ENCODE measurements around the gene COMMD4. TPM values are rescaled to one million over a fixed set of nuclear protein-coding genes. Genes with fewer than 3 reads are reported as not detected.
"Not testable (repeated sequence)": the region's sequence is repeated elsewhere in the genome, so short reads cannot be mapped to it uniquely, and the experiment has no call there.

The COMMD4 gene
- total RNA-seq, result 10 to 100 TPM; 37.8 to 54.3 (median 49.3) TPM
- polyA plus RNA-seq, result 100 to 1,000 TPM in 1 of 3 donors, 10 to 100 TPM in 2; 87.9 to 115 (median 98.5) TPM

DNA sequence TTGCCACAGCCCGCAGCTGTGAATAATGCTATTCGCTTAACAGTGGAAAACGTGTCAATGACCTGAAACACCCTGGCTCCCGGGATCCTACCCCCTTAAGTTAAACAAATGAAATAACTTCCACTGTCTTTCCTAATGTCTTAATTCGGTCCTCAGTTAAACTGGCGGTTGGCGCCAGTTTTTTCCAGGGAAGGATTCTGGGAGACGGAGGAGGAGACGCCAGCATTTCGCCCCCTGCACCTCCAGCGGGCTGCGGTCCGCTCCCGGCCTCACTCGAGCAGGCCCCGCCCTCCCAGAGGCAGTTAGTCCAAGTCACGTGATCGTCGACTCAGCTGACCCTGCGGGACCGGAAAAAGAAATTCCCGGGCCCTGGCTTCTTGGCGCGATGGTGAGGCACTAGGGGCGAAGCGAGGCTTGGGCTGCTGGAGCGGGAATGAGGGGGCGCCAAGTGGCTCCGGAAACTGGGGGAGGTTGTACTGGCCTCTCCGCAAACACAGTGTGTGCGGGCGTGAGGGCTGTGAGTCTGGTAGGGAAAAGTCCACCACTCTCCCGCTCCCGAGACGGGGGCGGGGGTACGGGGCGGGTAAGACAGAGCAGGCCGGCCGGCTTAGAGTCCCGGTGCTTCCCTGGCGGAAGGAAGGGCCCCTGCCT is at the start of gene COMMD4:
TSS of gene COMMD4 (plus strand) at position 359 of the 651 bp plus-strand sequence. CDS start at position 386, 27 bp downstream.
- peaks cover 0 to 17% (median 5%) of the 10 kb centered on the region in 4 donors for H3K36me3 ChIP-seq
- H3K27ac ChIP-seq, result peak within 1 kb of the TSS; percentile 69 to 86 (median 74)
- H3K27me3 ChIP-seq, result no peaks in the 10 kb centered on the region
- TF ChIP-seq POLR2A (IDR thresholded peaks at IDR 0.05) (peak in 1 of 2 donors; percentile 20), POLR2AphosphoS5 (IDR thresholded peaks at IDR 0.05) (peak; percentile 23 to 73 (median 68)), EP300 (IDR thresholded peaks at IDR 0.05) (peak in 1 of 4 donors; percentile 27)
- TF ChIP-seq, protein P1, sequence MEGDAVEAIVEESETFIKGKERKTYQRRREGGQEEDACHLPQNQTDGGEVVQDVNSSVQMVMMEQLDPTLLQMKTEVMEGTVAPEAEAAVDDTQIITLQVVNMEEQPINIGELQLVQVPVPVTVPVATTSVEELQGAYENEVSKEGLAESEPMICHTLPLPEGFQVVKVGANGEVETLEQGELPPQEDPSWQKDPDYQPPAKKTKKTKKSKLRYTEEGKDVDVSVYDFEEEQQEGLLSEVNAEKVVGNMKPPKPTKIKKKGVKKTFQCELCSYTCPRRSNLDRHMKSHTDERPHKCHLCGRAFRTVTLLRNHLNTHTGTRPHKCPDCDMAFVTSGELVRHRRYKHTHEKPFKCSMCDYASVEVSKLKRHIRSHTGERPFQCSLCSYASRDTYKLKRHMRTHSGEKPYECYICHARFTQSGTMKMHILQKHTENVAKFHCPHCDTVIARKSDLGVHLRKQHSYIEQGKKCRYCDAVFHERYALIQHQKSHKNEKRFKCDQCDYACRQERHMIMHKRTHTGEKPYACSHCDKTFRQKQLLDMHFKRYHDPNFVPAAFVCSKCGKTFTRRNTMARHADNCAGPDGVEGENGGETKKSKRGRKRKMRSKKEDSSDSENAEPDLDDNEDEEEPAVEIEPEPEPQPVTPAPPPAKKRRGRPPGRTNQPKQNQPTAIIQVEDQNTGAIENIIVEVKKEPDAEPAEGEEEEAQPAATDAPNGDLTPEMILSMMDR (IDR thresholded peaks at IDR 0.05), result no peak
- DNase-seq, result peak; percentile 99
- WGBS, 2 donors, result 0 to 1% methylated on average over 42 of the region's 42 CpGs
- intact Hi-C loops (cut with DNase I), result no loop called here
- peak within 1 kb of the TSS; percentile 68 to 95 (median 80) for H3K4me3 ChIP-seq
- no peaks in the 10 kb centered on the region for H3K9me3 ChIP-seq
- peaks cover 0 to 19% (median 14%) of the 10 kb centered on the region in 4 donors for H3K4me1 ChIP-seq

DNA sequence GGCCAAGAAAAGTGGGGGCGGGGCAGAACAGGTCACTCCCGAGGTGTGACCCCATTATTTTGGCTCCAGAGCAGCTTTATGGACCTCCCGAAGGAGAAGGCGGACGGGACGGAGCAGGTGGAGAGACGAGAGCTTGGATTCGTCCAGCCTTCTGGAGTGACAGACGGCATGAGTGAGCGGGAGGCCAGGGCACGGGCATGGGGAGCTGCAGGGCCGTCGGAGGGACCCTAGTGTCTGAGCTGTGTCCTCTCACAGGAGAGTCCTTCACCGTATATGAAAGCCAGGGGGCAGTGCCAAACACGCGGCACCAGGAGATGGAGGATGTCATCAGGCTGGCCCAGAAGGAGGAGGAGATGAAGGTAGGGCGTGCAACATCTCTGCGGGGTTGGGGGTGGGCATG is 42.2 kb upstream of the COMMD4 start:
- DNase-seq; H3K27me3 ChIP-seq; intact Hi-C loops (cut with DNase I); H3K27ac ChIP-seq; H3K4me1 ChIP-seq; H3K9me3 ChIP-seq; H3K36me3 ChIP-seq; H3K4me3 ChIP-seq: not testable (repeated sequence)
- 71 to 78% methylated on average over 7 to 8 of the region's 18 CpGs for WGBS, 2 donors

DNA sequence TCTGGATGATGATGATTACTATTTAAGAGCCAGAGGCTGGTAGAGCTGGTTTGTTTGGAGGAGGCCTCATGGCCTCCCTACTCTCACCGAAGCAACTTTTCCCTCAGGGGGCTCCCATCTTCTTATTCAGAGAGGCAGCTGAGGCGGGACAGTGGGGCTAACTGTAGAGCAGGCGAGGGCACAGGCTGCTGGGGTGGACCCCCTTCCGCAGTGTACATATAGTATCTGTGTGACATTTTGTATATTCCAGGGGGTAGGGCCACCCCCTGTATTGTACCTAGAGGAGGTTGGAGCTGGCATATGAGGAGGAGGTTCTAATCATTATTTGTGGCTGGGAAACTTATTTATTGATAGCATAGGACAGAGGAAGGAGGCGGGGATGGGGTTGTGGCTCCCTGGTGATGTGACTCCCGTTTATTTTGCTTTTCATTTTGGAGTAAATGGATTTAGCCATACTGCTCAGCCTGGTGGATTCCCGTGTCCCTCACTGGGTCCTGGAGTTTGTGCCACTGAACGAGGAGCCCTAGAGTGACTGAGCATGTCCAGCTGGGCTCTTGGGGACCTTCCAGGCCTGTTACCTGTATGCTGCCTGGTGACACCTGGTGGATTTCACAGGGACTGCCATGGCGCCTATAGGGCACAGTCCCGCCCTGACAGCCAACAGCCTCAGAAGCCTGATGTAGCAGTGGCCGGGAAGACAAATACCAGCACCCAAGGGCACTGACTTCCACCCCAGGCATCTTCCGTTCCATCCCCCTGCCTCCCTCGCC is 37.1 kb upstream of the COMMD4 start:
- H3K36me3 ChIP-seq; H3K4me3 ChIP-seq; intact Hi-C loops (cut with DNase I); H3K4me1 ChIP-seq; H3K9me3 ChIP-seq; H3K27ac ChIP-seq; H3K27me3 ChIP-seq: not testable (repeated sequence)
- WGBS, 2 donors, result 65 to 70% methylated on average over 5 to 6 of the region's 13 CpGs
- peak; percentile 25 for DNase-seq

DNA sequence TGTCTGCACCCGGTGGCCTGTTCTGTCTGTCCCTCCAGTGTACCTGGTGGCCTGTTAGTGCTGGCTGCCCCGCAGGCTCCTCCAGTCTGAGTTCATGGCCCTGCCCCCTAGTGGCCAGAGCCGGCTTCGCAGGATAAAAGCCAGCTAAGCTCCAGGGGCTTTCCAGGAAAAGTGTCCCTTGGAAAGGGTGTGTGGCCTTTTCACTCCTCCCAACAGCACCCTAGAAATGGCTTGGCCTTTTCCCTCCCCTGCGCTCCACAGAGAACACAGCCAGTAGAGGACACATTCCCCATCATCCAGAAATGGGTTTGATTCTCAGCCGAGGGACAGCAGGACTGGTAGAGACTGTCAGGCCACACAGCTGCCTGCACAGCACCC is 36.6 kb upstream of the COMMD4 start:
- H3K27me3 ChIP-seq; H3K4me3 ChIP-seq; H3K4me1 ChIP-seq; H3K27ac ChIP-seq; H3K9me3 ChIP-seq; H3K36me3 ChIP-seq; intact Hi-C loops (cut with DNase I): not testable (repeated sequence)
- peak; percentile 71 for DNase-seq
- TF ChIP-seq, protein P1 (IDR thresholded peaks at IDR 0.05), result peak in 2 of 4 experiments; percentile 26 to 53
- WGBS, 2 donors, result 16 to 20% methylated on average over 6 of the region's 6 CpGs

DNA sequence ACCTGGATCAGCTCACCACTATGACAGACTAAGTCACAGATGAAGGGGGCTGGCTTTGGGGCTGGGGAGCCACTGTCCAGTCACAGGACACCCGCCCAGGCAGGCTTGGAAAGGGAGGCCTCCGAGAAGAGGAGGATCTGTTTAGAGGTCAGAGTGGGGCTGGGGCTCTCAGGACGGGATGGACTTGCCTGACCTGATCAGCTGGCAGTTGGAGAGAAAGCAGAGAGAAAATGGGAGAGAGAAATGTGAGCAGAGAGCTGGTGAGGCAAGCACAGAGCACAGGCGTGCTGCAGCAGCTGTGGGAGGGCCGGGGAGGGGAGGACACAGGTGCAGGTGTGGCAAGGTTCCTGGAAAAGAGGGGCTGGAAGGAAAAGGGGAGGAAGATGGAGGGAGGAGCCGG is 35.8 kb upstream of the COMMD4 start:
- peak; percentile 39 for DNase-seq
- H3K36me3 ChIP-seq; H3K4me3 ChIP-seq; H3K27me3 ChIP-seq; intact Hi-C loops (cut with DNase I); H3K27ac ChIP-seq; H3K9me3 ChIP-seq; H3K4me1 ChIP-seq: not testable (repeated sequence)
- WGBS, 2 donors, result 69 to 80% methylated on average over 6 of the region's 6 CpGs

DNA sequence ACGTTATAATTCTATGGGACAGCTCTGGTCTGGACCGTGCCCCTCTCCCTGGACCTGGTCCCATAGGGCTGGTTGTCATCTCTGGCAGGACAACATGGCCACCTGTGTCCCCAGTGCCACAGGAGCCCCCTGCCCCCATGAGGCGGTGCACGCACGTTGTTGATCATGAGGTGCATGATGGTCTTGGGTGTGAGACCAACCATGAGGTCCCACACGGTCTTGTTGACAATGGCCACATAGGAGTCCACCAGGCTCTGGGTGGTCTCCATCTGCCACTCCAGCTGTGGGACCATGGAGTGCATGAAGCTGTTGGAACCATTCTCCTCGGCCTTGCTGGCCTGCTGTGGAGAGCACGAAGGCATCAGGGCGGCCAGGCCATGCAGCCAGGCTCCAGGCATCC is 33.5 kb upstream of the COMMD4 start:
- intact Hi-C loops (cut with DNase I), result no loop called here
- Histone ChIP-seq H3K4me3 (no peak overlapping the region), H3K9me3 (no peaks in the 10 kb centered on the region), H3K27me3 (peaks cover 0 to 15% (median 4%) of the 10 kb centered on the region in 3 donors), H3K27ac (no peak overlapping the region), H3K4me1 (no peaks in the 10 kb centered on the region), H3K36me3 (no peaks in the 10 kb centered on the region)
- peak; percentile 41 for DNase-seq
- TF ChIP-seq EP300 (IDR thresholded peaks at IDR 0.05), result no peak
- no peak for TF ChIP-seq POLR2AphosphoS5 (IDR thresholded peaks at IDR 0.05)
- TF ChIP-seq, protein P1 (IDR thresholded peaks at IDR 0.05), result no peak
- no peak for TF ChIP-seq POLR2A (IDR thresholded peaks at IDR 0.05)
- WGBS, 2 donors, result 90 to 91% methylated on average over 9 of the region's 9 CpGs

DNA sequence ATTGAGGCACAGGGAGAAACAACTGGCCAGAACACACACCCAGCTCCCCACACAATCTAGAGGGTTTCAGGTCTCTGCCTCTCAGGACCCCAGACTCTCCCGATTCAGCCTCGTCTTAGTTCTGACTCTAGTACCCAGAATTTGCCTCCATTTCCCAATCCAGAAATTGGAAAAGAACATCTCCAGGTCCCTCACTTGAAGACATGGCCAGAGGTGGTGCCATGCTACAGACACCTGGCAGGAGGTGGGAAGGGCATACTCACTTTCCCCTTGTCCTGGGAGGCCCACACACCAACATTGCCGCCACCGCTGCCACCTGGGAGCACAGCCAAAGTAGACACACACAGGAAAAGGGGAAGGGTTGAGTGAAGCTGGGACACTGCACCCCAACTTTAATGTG is 33.1 kb upstream of the COMMD4 start:
- H3K4me1 ChIP-seq; intact Hi-C loops (cut with DNase I); H3K9me3 ChIP-seq; H3K27ac ChIP-seq; H3K4me3 ChIP-seq; H3K36me3 ChIP-seq: not testable (repeated sequence)
- peak; percentile 20 for DNase-seq
- H3K27me3 ChIP-seq, result peaks cover 0 to 19% (median 7%) of the 10 kb centered on the region in 3 donors
- 94 to 97% methylated on average over 4 of the region's 4 CpGs for WGBS, 2 donors
